Fibroblast of gingiva (primary cell): ENCODE measurements around the gene PLXNA2.

Experiments used
- DNase-seq: peaks from one replicate; pipeline ENCODE4 v3.0.0-alpha.2; 2011; ENCODE audit warnings: low read depth

PLXNA2 gene, protein sequence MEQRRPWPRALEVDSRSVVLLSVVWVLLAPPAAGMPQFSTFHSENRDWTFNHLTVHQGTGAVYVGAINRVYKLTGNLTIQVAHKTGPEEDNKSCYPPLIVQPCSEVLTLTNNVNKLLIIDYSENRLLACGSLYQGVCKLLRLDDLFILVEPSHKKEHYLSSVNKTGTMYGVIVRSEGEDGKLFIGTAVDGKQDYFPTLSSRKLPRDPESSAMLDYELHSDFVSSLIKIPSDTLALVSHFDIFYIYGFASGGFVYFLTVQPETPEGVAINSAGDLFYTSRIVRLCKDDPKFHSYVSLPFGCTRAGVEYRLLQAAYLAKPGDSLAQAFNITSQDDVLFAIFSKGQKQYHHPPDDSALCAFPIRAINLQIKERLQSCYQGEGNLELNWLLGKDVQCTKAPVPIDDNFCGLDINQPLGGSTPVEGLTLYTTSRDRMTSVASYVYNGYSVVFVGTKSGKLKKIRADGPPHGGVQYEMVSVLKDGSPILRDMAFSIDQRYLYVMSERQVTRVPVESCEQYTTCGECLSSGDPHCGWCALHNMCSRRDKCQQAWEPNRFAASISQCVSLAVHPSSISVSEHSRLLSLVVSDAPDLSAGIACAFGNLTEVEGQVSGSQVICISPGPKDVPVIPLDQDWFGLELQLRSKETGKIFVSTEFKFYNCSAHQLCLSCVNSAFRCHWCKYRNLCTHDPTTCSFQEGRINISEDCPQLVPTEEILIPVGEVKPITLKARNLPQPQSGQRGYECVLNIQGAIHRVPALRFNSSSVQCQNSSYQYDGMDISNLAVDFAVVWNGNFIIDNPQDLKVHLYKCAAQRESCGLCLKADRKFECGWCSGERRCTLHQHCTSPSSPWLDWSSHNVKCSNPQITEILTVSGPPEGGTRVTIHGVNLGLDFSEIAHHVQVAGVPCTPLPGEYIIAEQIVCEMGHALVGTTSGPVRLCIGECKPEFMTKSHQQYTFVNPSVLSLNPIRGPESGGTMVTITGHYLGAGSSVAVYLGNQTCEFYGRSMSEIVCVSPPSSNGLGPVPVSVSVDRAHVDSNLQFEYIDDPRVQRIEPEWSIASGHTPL (N-terminal part only)

GRCh38 chr1:208243967-208244916, at the start of gene PLXNA2:
PLXNA2 (minus strand) TSS chr1:208244384; CDS start chr1:208217922, 26,462 bp downstream.
- peak; percentile 65 for DNase-seq

DNA sequence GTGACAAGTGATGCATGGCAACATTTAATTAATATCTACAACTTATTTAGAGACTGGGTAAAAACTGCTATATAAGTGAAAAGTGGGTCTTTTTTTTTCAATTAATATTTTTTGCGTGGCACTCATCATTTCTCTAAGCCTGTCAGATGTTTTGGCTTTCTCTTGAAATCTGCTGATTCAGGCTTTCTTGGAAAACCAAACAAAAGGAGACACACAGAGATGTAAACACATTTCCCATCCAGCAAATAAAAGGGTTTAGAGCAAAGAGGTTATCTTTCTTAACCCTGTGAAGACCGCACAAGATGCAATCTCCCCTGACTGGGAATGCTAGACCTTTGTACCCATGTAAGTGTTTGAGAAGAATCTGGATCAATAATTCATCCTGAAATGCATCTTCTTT, 48.7 kb upstream of the PLXNA2 start:
- no peak for DNase-seq

DNA sequence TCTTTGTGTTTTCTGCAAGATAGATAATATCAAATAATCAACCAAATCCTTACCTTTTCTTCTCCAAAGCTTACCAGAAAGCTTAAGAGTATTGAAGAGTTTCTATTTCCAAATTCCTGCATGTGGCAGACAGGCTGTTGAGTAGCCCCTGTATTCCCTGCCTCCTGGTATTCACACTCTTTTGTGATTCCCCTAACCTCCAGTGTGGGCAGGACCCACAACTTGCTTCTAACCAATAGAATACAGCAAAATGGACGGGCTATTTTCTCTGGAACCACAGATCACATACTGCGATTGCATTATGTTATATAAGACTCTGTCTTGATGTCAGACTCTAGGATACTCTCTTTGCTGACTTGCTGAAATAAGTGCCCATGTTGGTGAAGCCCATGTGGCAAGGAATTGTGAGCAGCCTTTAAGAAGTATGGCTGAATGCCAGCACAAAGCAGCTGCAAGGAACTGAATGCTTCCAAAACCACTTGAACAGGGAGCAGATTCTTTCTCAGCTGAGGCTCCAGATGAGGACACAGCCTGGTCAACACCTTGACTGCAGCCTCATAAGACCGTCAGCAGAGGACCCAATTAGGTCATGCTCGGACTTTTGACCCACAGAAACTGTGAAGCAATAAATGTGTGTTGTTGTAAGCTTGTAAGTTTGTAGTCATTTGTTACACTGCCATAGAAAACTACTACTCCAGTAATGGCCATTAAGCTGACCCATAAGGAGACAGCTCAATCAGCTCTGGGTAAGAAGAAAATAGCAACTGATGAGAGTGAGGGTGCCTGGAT, 47.9 kb upstream of the PLXNA2 start:
- no peak for DNase-seq

DNA sequence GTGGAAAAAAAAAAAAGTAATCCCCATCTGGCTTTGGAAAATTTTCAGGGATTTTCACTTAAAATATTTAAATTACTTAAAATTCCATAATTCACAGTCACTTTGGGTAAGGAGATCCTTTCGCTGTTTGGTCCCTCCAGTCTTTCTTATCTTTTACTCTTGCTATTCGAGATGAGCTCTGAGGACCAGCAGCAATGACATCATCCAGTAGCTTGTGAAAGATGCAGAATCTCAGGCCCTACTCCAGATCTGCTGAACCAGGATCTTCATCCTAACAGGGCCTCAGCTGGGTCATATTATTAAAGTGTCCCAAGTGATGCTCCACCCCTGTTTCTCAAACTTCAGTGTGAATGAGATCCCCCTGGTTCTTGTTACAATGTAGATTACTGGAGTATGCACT, 46.9 kb upstream of the PLXNA2 start:
- no peak for DNase-seq

DNA sequence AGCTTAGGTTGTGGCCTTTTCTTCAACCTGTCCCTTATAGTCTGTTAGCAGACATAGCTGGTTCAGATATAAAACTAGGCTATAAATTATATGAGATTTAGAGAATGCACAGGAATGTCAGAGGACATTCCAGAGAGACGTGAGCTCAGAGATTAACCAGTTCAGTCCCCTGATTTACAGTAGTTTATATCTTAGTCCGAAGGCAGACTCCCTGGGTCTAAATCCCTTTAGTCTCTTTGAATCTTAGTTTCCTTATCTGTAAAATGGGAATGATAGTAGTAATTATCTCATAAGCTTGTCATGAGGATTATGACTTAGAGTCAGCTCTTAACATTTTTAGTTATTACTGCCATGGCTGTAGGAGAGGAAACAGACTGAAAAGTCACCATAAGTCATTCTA, 45.5 kb upstream of the PLXNA2 start:
- DNase-seq, result no peak

- DNase-seq, result no peak
Measured at GRCh38 chr1:208288495-208288894, 44.3 kb upstream of the PLXNA2 start.

DNA sequence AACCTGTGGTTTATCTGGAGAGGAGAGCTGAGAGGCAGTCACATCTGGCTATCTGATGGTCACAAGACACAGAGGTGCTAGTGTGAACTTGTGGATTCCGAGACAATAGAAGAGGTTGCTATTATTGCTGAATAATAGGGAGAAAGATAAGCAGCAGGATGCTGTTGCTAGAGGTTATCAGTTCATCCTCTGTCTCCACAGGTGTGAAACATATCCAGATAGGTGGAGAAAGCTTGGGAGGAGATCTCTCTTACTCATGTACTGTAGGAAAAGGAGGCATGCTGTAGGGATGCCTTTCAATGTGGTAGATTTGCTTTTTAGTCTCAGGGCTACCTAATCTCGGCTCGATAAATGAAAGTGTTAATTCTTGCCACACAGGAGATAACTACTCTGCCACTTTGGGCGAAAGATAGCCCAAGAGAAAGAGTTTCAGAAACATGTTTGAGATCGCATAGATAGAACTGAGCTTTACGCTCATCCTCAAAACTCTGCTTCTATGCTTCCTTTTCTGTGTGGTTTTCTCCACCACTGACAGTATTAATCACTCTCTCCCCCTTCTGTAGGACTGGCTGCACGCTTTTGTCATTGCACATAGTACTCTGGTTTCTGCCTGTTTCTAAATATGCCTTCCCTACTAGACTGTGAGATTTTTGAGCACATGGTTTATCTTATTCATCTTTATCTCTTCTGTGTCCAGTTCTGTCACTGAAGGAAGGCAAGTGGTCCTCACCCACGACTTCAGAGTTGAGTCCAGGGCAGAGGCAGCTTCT, 36.7 kb upstream of the PLXNA2 start:
- DNase-seq, result no peak

GRCh38 chr1:208279826-208280588, 35.8 kb upstream of the PLXNA2 start:
- no peak for DNase-seq

GRCh38 chr1:208278638-208279037, 34.5 kb upstream of the PLXNA2 start:
- DNase-seq, result no peak

DNA sequence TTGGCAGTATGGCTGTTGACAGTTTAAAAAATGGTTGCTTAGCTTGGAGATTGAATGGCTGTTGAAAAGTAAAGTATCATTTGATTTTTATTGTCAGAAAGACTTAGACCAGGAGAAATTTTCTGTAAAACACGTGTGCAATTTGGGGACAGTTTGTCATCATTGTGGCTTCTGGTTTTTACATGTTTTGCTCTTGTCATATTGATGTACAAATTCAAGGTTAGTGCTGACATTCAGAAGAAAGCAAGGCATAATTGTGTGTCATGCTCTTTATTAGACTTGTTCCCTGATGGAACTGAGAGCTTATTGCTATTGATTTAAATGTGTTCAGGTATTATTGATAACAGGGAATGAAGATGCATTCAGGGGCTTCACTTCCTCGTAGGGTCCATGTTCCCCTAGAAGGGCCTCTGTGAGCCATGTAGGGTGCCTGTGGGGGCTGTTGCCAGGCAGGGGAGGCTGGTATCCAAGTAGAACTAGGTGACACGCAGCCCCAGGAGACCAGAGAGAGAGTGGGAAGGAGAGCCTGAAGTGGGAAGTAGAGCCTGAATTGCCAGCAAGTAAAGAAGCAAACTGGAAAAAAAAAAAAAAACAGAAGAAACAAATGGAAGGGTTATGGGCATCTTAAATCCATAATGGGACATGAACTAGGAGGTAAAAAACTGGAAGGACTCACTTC, 32.7 kb upstream of the PLXNA2 start:
- no peak for DNase-seq

- DNase-seq, result no peak
Measured at GRCh38 chr1:208275083-208275482, 30.9 kb upstream of the PLXNA2 start.

DNA sequence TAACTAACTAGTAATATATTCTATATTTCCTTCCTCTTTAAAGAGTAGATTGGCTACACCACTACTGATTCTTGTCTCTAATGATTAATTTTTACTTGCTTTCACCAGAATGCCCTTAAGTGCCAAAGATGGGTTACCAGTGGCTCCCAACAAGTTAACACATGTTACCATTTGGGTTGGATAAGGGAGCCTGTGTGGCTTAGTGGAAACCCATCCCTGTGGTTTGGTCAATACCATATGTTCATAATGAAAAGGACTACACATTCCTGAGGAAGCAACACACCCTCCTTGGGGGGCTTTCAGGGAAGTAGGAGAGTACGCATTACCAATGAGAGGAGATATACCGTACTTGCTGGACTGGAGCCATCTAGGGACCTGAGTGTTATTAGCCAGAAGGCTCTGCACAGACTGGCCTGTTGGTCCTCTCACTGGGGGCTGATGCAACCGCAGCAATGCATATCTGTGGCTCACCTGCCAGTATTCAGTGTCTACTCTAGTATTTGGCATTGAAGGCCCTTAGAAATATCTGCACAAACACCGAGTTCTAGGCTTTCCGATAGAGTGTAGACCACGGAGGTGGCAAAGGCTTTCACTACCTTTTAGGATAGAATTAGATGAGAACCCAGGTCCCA, 29.3 kb upstream of the PLXNA2 start:
- DNase-seq, result no peak

DNA sequence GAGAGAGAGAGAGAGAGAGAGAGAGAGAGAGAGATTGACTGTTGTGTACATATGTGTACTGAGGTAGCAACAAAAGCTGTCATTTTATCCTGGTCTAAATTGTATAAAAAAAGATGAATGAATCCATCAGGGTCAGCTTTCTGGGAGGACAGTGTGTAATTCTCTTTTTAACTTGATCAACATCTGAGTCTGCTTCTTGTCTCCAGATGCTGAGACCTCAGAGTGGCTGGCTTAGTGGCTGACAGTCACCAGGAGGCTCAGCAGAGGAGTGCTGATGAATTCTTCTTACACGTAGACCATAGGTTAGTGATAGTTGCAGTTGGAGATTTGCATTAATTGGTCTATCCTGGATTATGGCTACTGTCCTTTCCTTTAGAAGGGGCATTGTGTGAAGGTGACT, 28.5 kb upstream of the PLXNA2 start:
- no peak for DNase-seq

- no peak for DNase-seq
Measured at GRCh38 chr1:208272311-208272710, 28.1 kb upstream of the PLXNA2 start.

DNA sequence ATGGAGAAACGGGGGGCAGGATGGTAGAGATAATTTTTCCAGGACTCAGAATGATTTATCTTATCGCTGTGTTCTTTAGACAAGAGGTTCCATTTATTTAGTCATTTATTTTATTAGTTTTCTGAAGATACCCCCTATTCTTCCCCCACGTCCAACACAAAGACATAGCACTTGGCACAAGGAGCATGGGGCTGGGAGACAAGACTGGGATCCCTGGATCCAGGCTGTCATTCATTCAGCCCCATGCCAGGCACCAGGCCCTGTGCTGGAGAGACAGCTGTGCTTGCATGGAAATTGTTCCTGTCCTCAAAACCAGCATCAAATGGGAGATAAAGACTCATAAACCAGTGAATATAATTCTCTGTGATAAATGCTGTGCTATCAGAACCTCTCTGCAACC, 27.1 kb upstream of the PLXNA2 start:
- DNase-seq, result no peak

- DNase-seq, result no peak
Measured at GRCh38 chr1:208270651-208271141, 26.5 kb upstream of the PLXNA2 start.

DNA sequence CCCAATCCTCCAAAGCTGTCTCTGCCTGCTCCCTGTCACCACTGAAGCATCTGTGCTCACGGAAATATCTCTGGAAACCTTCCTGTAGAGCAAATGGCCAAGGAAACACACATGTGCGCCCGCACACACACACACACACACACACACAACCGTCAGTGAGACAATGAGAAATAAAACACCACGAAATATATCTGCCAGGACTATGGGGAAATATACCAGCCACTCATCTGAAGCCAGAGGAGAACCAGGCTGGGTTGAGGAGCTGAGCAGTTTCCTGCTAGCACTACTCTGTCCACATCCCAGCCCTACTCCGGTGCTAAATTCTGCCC, 25.1 kb upstream of the PLXNA2 start:
- peak; percentile 46 for DNase-seq
